ENCODE data around the gene PRIM2.

PRIM2 gene

GRCh38 chr6:57294862-57295445 is 22.5 kb upstream of the PRIM2 start:
- no peaks in the 10 kb centered on the region for H3K9me2 ChIP-seq (ENCODE audit: low read depth, low read length)
- no peaks in the 10 kb centered on the region for H4K20me1 ChIP-seq (ENCODE audit: insufficient read depth, low read length)
- H3K27ac ChIP-seq (ENCODE audit: low read depth, low read length, poor library complexity, severe bottlenecking), result no peak overlapping the region

DNA sequence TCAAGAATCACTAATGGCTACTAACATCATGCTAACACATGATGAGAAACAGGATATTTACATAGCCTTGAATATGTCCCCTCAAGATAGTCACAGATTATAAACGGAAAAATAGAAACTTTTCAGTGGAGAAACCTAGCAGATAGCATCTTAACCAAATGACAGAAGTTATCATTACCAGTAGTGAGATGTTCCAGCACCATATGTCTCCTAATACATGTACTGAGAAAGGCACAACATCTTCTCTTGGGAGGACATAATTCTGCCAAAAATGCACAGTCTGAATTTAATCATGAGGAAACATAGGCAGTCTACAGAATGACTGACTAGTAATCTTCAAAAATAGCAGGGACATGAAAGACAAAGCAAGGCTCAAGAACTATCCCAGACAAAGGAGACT is 19.9 kb upstream of the PRIM2 start:
- no peaks in the 10 kb centered on the region for H3F3A ChIP-seq (ENCODE audit: insufficient read depth, low read length)
- TF ChIP-seq, protein P1, sequence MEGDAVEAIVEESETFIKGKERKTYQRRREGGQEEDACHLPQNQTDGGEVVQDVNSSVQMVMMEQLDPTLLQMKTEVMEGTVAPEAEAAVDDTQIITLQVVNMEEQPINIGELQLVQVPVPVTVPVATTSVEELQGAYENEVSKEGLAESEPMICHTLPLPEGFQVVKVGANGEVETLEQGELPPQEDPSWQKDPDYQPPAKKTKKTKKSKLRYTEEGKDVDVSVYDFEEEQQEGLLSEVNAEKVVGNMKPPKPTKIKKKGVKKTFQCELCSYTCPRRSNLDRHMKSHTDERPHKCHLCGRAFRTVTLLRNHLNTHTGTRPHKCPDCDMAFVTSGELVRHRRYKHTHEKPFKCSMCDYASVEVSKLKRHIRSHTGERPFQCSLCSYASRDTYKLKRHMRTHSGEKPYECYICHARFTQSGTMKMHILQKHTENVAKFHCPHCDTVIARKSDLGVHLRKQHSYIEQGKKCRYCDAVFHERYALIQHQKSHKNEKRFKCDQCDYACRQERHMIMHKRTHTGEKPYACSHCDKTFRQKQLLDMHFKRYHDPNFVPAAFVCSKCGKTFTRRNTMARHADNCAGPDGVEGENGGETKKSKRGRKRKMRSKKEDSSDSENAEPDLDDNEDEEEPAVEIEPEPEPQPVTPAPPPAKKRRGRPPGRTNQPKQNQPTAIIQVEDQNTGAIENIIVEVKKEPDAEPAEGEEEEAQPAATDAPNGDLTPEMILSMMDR (IDR thresholded peaks at IDR 0.05; ENCODE audit: low read length), result no peak
- no peak for TF ChIP-seq EZH2 (IDR thresholded peaks at IDR 0.05; ENCODE audit: borderline replicate concordance, low read length)
- H3K4me2 ChIP-seq (ENCODE audit: low read length), result no peak overlapping the region
- no peaks in the 10 kb centered on the region for H3K27me3 ChIP-seq (ENCODE audit: insufficient read depth, low read length)
- H3K4me1 ChIP-seq (ENCODE audit: insufficient read depth, low read length, severe bottlenecking), result no peaks in the 10 kb centered on the region
- H4K20me1 ChIP-seq (ENCODE audit: insufficient read depth, low read length), result no peaks in the 10 kb centered on the region
- no peak overlapping the region for H2AFZ ChIP-seq (ENCODE audit: low read length)
- no peak overlapping the region for H3K9ac ChIP-seq (ENCODE audit: low read length)
- H3K9me2 ChIP-seq (ENCODE audit: low read depth, low read length), result no peaks in the 10 kb centered on the region
- H3K79me2 ChIP-seq (ENCODE audit: insufficient read depth, low read length), result no peaks in the 10 kb centered on the region
- H3K9me3 ChIP-seq (ENCODE audit: low read length), result no peaks in the 10 kb centered on the region
- no peak overlapping the region for H3K27ac ChIP-seq (ENCODE audit: low read depth, low read length, poor library complexity, severe bottlenecking)
- H3K36me3 ChIP-seq (ENCODE audit: insufficient read depth, low read length), result no peaks in the 10 kb centered on the region
- H3K4me3 ChIP-seq (ENCODE audit: low read depth, low read length, poor library complexity, severe bottlenecking), result no peak overlapping the region

More at GRCh38 chr6:57294862-57295445, 22.5 kb upstream of the PRIM2 start:
- H3F3A ChIP-seq (ENCODE audit: insufficient read depth, low read length), result no peaks in the 10 kb centered on the region
- no peaks in the 10 kb centered on the region for H3K36me3 ChIP-seq (ENCODE audit: insufficient read depth, low read length)
- TF ChIP-seq, protein P1 (IDR thresholded peaks at IDR 0.05; ENCODE audit: low read length), result no peak
- no peak for TF ChIP-seq EZH2 (IDR thresholded peaks at IDR 0.05; ENCODE audit: borderline replicate concordance, low read length)
- H3K79me2 ChIP-seq (ENCODE audit: insufficient read depth, low read length), result no peaks in the 10 kb centered on the region
- H3K9ac ChIP-seq (ENCODE audit: low read length), result no peak overlapping the region
- H3K27me3 ChIP-seq (ENCODE audit: insufficient read depth, low read length), result no peaks in the 10 kb centered on the region
- H3K4me1 ChIP-seq (ENCODE audit: insufficient read depth, low read length, severe bottlenecking), result no peaks in the 10 kb centered on the region
- no peak overlapping the region for H3K4me2 ChIP-seq (ENCODE audit: low read length)
- no peak overlapping the region for H2AFZ ChIP-seq (ENCODE audit: low read length)
- H3K4me3 ChIP-seq (ENCODE audit: low read depth, low read length, poor library complexity, severe bottlenecking), result no peak overlapping the region
- H3K9me3 ChIP-seq (ENCODE audit: low read length), result no peaks in the 10 kb centered on the region

DNA sequence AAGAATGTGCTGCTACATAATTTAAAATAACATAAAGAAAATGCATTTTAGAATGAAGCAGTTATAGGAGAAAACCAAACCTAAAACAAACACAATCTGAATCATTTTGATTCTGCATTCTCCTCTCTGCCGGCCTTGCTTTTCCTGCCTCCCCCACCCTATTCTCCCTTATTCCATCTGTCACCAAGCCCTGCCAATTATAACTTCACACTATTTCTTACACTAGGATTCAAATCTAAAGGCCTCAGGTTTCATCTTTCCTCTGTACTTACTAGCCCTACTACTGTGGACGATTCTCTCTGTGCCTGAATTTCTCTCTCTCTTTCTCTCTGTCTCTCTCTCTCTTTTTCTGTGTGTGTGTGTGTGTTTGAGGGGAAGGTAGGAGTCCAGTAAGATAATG is 18.7 kb upstream of the PRIM2 start:
- Histone ChIP-seq H3K79me2 (ENCODE audit: insufficient read depth, low read length) (no peaks in the 10 kb centered on the region), H3K9me2 (ENCODE audit: low read depth, low read length) (no peaks in the 10 kb centered on the region), H3K9ac (ENCODE audit: low read length) (no peak overlapping the region), H3F3A (ENCODE audit: insufficient read depth, low read length) (no peaks in the 10 kb centered on the region), H3K4me2 (ENCODE audit: low read length) (no peak overlapping the region), H3K27ac (ENCODE audit: low read depth, low read length, poor library complexity, severe bottlenecking) (no peak overlapping the region), H3K4me3 (ENCODE audit: low read depth, low read length, poor library complexity, severe bottlenecking) (no peak overlapping the region), H3K27me3 (ENCODE audit: insufficient read depth, low read length) (no peaks in the 10 kb centered on the region), H3K36me3 (ENCODE audit: insufficient read depth, low read length) (no peaks in the 10 kb centered on the region), H3K4me1 (ENCODE audit: insufficient read depth, low read length, severe bottlenecking) (no peaks in the 10 kb centered on the region), H2AFZ (ENCODE audit: low read length) (no peak overlapping the region), H3K9me3 (ENCODE audit: low read length) (no peaks in the 10 kb centered on the region), H4K20me1 (ENCODE audit: insufficient read depth, low read length) (no peaks in the 10 kb centered on the region)
- no peak for TF ChIP-seq EZH2 (IDR thresholded peaks at IDR 0.05; ENCODE audit: borderline replicate concordance, low read length)
- TF ChIP-seq, protein P1 (IDR thresholded peaks at IDR 0.05; ENCODE audit: low read length), result no peak
